ENCODE data around the gene ICA1. TPM values are rescaled to one million over a fixed set of nuclear protein-coding genes. Genes with fewer than 3 reads are reported as not detected.

Gene ICA1
- total and polyA plus RNA-seq, 2 donors (not counting 3 experiments of a cell fraction or from before 2014, with no cell fraction given), result 19.0 to 47.1 TPM

- Histone ChIP-seq H3K27me3 (ENCODE audit: control insufficient read depth in 2 of 2, insufficient read depth in 2 of 2, low read length in 2 of 2) (peaks cover 0 to 2% of the 10 kb centered on the region in 2 experiments), H4K20me1 (replicated peaks; ENCODE audit: control insufficient read depth, extremely low read depth, insufficient read depth, low read length) (no peaks in the 10 kb centered on the region), H3K9me1 (replicated peaks; ENCODE audit: control insufficient read depth, extremely low read depth, insufficient read depth, low read length) (no peaks in the 10 kb centered on the region), H2AFZ (ENCODE audit: low read depth, low read length) (no peak overlapping the region), H3K36me3 (ENCODE audit: control insufficient read depth in 2 of 2, extremely low read depth in 1 of 2, insufficient read depth in 2 of 2, low read length in 2 of 2) (no peaks in the 10 kb centered on the region), H3K9ac (replicated peaks; ENCODE audit: extremely low read depth, insufficient read depth, low read length) (no peak overlapping the region), H3K4me2 (ENCODE audit: insufficient read depth, low read length) (no peak overlapping the region), H3K27ac (ENCODE audit: insufficient read depth, low read depth, low read length) (no peak overlapping the region), H3K4me3 (replicated peaks in 1 of 3; ENCODE audit: insufficient read depth in 1 of 3, low read depth in 1 of 3, low read length in 3 of 3) (no peak overlapping the region), H3K4me1 (ENCODE audit: control insufficient read depth, extremely low read depth, insufficient read depth, low read length) (no peaks in the 10 kb centered on the region), H3K79me2 (ENCODE audit: control insufficient read depth, insufficient read depth, low read length) (no peaks in the 10 kb centered on the region), H3K9me3 (replicated peaks; ENCODE audit: control insufficient read depth, insufficient read depth, low read length) (no peaks in the 10 kb centered on the region)
- BruUV-seq (replicated peaks), result no TSS peak
- DNase-seq (ENCODE audit: low read depth, low spot score), result no peak
- FAIRE-seq, result no peak
- CTCF ChIA-PET, result interaction anchor here (2.7 kb wide), 1 partner anchor 13 kb away, joined by 14 read pairs; no protein-coding TSS in a partner anchor
- dilution Hi-C loops (cut with MboI; ENCODE audit: extremely low pct_ligation_motif_present, low sequenced_read_pairs) (no loop called here), intact Hi-C loops (cut with micrococcal nuclease) (no loop called here)
- no peak for TF ChIP-seq MYC (IDR thresholded peaks at IDR 0.05; ENCODE audit: low read depth, low read length)
- TF ChIP-seq JUN (IDR thresholded peaks at IDR 0.05; ENCODE audit: borderline replicate concordance, insufficient read depth, insufficient read length, low read depth), result no peak
- TF ChIP-seq GATA2 (IDR thresholded peaks at IDR 0.05; ENCODE audit: insufficient read depth, insufficient read length, low read depth, low read length), result no peak
- TF ChIP-seq POLR2AphosphoS5 (IDR thresholded peaks at IDR 0.05; ENCODE audit: insufficient read depth, low read depth, low read length), result no peak
- no peak for TF ChIP-seq FOS (IDR thresholded peaks at IDR 0.05; ENCODE audit: borderline replicate concordance, insufficient read depth, low read length)
- TF ChIP-seq EZH2 (IDR thresholded peaks at IDR 0.05; ENCODE audit: borderline replicate concordance, low read depth, low read length, severe bottlenecking), result no peak
- TF ChIP-seq, protein P1, sequence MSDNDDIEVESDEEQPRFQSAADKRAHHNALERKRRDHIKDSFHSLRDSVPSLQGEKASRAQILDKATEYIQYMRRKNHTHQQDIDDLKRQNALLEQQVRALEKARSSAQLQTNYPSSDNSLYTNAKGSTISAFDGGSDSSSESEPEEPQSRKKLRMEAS (IDR thresholded peaks at IDR 0.05; ENCODE audit: insufficient read depth, insufficient read length), result no peak
- TF ChIP-seq POLR2A (IDR thresholded peaks at IDR 0.05; ENCODE audit: low read depth, low read length), result no peak
- TF ChIP-seq, protein P2, sequence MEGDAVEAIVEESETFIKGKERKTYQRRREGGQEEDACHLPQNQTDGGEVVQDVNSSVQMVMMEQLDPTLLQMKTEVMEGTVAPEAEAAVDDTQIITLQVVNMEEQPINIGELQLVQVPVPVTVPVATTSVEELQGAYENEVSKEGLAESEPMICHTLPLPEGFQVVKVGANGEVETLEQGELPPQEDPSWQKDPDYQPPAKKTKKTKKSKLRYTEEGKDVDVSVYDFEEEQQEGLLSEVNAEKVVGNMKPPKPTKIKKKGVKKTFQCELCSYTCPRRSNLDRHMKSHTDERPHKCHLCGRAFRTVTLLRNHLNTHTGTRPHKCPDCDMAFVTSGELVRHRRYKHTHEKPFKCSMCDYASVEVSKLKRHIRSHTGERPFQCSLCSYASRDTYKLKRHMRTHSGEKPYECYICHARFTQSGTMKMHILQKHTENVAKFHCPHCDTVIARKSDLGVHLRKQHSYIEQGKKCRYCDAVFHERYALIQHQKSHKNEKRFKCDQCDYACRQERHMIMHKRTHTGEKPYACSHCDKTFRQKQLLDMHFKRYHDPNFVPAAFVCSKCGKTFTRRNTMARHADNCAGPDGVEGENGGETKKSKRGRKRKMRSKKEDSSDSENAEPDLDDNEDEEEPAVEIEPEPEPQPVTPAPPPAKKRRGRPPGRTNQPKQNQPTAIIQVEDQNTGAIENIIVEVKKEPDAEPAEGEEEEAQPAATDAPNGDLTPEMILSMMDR (IDR thresholded peaks at IDR 0.05; ENCODE audit: extremely low read depth in 1 of 2, insufficient read depth in 1 of 2, low read depth in 1 of 2, low read length in 2 of 2), result no peak
- POLR2A ChIA-PET, result no interaction called here
Observed at GRCh38 chr7:8282871-8283270, 20.9 kb upstream of the ICA1 start.

Data from endothelial cell of umbilical vein (primary cell).